Measurements from ENCODE around the gene PCID2.
"Not testable (repeated sequence)": the region's sequence is repeated elsewhere in the genome, so short reads cannot be mapped to it uniquely, and the experiment has no call there.

The PCID2 gene

GRCh38 chr13:113162783-113163685, 45.4 kb downstream of the PCID2 start:
- DNase-seq, result peak; percentile 28

GRCh38 chr13:113161975-113162374, 46.5 kb downstream of the PCID2 start:
- not testable (repeated sequence) for DNase-seq

- no peak for DNase-seq
Observed at GRCh38 chr13:113161433-113161832, 47.0 kb downstream of the PCID2 start.

- no peak for DNase-seq
Observed at GRCh38 chr13:113160983-113161382, 47.5 kb downstream of the PCID2 start.

- no peak for DNase-seq
Observed at GRCh38 chr13:113159701-113160100, 48.8 kb downstream of the PCID2 start.

- DNase-seq, result no peak
Observed at GRCh38 chr13:113158946-113159345, 49.5 kb downstream of the PCID2 start.

GRCh38 chr13:113157929-113158747, 50.3 kb downstream of the PCID2 start, which contains the start of gene PROZ:
Gene PROZ, plus strand, starts transcription at chr13:113158648. Its CDS starts 13 bp downstream, at chr13:113158661.
- DNase-seq, result no peak

- no peak for DNase-seq
Observed at GRCh38 chr13:113157206-113157928, 51.1 kb downstream of the PCID2 start.

- DNase-seq, result no peak
Observed at GRCh38 chr13:113155982-113156655, 52.4 kb downstream of the PCID2 start.

GRCh38 chr13:113155201-113155600, 53.3 kb downstream of the PCID2 start:
- no peak for DNase-seq

GRCh38 chr13:113153810-113154748, 54.4 kb downstream of the PCID2 start:
- peak; percentile 79 for DNase-seq

GRCh38 chr13:113152984-113153809, 55.3 kb downstream of the PCID2 start:
- peak; percentile 30 for DNase-seq

GRCh38 chr13:113152691-113152983, 55.8 kb downstream of the PCID2 start:
- no peak for DNase-seq

- peak; percentile 24 for DNase-seq
Observed at GRCh38 chr13:113151745-113152690, 56.5 kb downstream of the PCID2 start.

- no peak for DNase-seq
Observed at GRCh38 chr13:113150550-113151365, 57.7 kb downstream of the PCID2 start.

- DNase-seq, result no peak
Observed at GRCh38 chr13:113149711-113150549, 58.5 kb downstream of the PCID2 start.

GRCh38 chr13:113148940-113149503, 59.4 kb downstream of the PCID2 start:
- DNase-seq, result no peak
